Measurements from ENCODE around the gene TNIP1. TPM values are rescaled to one million over a fixed set of nuclear protein-coding genes. Genes with fewer than 3 reads are reported as not detected.

TNIP1 gene
- total RNA-seq, 1 experiment from 2014 or later = 65.7 TPM

DNA sequence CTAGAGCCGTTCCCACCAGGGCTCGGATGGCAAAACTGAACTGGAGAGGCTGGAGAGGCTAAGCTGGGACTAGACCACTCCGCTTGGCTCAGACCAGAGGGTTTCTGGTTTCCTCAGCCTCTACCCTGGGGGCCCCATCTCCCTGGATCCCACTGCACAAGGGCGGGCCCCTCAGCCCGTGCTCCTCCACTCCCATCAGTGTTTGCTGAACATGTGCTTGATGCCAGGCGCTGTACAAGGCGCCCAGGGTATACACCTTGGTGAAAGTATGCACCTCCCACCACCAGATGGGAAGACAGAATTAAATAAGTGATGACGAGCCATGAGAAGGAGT is 42.5 kb downstream of the TNIP1 start:
- Mint-ChIP-seq H3K27me3 (ENCODE audit: insufficient read depth, unreplicated experiment) (no peaks in the 10 kb centered on the region), H3K9me3 (ENCODE audit: unreplicated experiment) (no peaks in the 10 kb centered on the region), H3K36me3 (ENCODE audit: insufficient read depth, unreplicated experiment) (peaks cover 52% of the 10 kb centered on the region), H3K27ac (ENCODE audit: unreplicated experiment) (peak overlapping the region; percentile 17), H3K4me3 (ENCODE audit: unreplicated experiment) (no peak overlapping the region), H3K4me1 (ENCODE audit: low read depth, unreplicated experiment) (peaks cover 7% of the 10 kb centered on the region)
- TF ChIP-seq, protein P1, sequence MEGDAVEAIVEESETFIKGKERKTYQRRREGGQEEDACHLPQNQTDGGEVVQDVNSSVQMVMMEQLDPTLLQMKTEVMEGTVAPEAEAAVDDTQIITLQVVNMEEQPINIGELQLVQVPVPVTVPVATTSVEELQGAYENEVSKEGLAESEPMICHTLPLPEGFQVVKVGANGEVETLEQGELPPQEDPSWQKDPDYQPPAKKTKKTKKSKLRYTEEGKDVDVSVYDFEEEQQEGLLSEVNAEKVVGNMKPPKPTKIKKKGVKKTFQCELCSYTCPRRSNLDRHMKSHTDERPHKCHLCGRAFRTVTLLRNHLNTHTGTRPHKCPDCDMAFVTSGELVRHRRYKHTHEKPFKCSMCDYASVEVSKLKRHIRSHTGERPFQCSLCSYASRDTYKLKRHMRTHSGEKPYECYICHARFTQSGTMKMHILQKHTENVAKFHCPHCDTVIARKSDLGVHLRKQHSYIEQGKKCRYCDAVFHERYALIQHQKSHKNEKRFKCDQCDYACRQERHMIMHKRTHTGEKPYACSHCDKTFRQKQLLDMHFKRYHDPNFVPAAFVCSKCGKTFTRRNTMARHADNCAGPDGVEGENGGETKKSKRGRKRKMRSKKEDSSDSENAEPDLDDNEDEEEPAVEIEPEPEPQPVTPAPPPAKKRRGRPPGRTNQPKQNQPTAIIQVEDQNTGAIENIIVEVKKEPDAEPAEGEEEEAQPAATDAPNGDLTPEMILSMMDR (IDR thresholded peaks at IDR 0.05; ENCODE audit: insufficient read depth in 1 of 2, low read depth in 1 of 2, low read length in 1 of 2, severe bottlenecking in 1 of 2, unreplicated experiment in 1 of 2) = no peak
- ChIA-PET CTCF (no interaction called here), POLR2A (interaction anchor here (0.6 kb wide), 1 partner anchor 38 kb away, joined by 3 read pairs; no protein-coding TSS in a partner anchor)
- no peaks in the 10 kb centered on the region for H3K27me3 ChIP-seq (replicated peaks; ENCODE audit: control insufficient read depth, insufficient read depth, low read length)
- no peak overlapping the region for H3K4me3 ChIP-seq (ENCODE audit: low read depth, low read length)
- no peak for DNase-seq
- H3K9me3 ChIP-seq = no peaks in the 10 kb centered on the region
- H3K4me1 ChIP-seq = peaks cover 11% of the 10 kb centered on the region
- intact Hi-C loops (cut with micrococcal nuclease; ENCODE audit: unreplicated experiment) = no loop called here
- BruUV-seq (replicated peaks) = no TSS peak
- peaks cover 20% of the 10 kb centered on the region for H3K36me3 ChIP-seq (ENCODE audit: control insufficient read depth, insufficient read depth, low read length)

DNA sequence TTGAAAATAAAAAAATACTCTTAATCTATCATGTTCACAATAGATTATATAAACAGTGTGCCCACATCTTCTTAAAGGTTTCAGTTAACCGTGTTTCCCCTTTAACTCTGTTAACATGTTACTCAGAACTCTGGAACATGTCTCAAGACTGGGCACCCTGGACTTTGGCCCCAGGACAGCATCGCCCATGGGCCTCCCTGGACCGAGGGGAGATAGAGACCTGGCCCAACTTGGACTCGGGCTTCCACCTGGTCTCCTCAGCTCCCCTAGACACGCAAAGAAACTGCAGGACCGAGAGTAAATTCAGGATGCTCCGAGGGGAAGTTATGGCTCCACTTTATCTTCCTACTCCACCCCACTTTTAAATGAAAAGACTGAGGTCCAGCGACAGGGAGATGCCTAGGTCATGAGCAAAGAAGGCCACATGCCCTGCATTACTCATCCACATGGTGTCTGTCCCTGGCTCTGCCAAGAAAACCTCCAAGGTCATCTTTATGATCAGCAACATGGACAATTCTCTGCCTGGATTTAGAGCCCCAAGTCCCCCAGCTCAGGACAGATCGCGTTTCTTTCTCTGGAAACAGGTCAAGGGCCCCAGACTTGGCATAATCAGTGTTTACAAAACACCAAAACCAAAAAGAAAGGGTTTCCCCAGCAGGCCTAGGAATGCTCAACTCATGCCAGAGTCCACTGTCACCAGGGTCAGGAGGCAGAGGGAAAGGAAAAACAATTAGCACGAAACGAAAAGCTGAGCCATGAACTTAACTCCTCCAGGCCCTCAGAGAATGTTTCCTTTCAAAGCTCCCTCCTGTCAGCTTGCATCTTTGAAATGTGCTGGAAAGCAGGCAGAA is 43.0 kb downstream of the TNIP1 start:
- H3K4me3 ChIP-seq (ENCODE audit: low read depth, low read length) = no peak overlapping the region
- no peaks in the 10 kb centered on the region for H3K27me3 ChIP-seq (replicated peaks; ENCODE audit: control insufficient read depth, insufficient read depth, low read length)
- peaks cover 56% of the 10 kb centered on the region for H3K36me3 Mint-ChIP-seq (ENCODE audit: insufficient read depth, unreplicated experiment)
- DNase-seq = no peak
- peaks cover 21% of the 10 kb centered on the region for H3K36me3 ChIP-seq (ENCODE audit: control insufficient read depth, insufficient read depth, low read length)
- ChIA-PET POLR2A (interaction anchor here (0.6 kb wide), 1 partner anchor 39 kb away, joined by 3 read pairs; no protein-coding TSS in a partner anchor), CTCF (no interaction called here)
- no peaks in the 10 kb centered on the region for H3K27me3 Mint-ChIP-seq (ENCODE audit: insufficient read depth, unreplicated experiment)
- H3K4me1 ChIP-seq = peaks cover 11% of the 10 kb centered on the region
- no peaks in the 10 kb centered on the region for H3K9me3 ChIP-seq
- BruUV-seq (replicated peaks) = no TSS peak
- peaks cover 7% of the 10 kb centered on the region for H3K4me1 Mint-ChIP-seq (ENCODE audit: low read depth, unreplicated experiment)
- intact Hi-C loops (cut with micrococcal nuclease; ENCODE audit: unreplicated experiment) = no loop called here
- no peaks in the 10 kb centered on the region for H3K9me3 Mint-ChIP-seq (ENCODE audit: unreplicated experiment)
- TF ChIP-seq, protein P1 (IDR thresholded peaks at IDR 0.05; ENCODE audit: insufficient read depth in 1 of 2, low read depth in 1 of 2, low read length in 1 of 2, severe bottlenecking in 1 of 2, unreplicated experiment in 1 of 2) = no peak
- H3K4me3 Mint-ChIP-seq (ENCODE audit: unreplicated experiment) = no peak overlapping the region
- H3K27ac Mint-ChIP-seq (ENCODE audit: unreplicated experiment) = no peak overlapping the region

DNA sequence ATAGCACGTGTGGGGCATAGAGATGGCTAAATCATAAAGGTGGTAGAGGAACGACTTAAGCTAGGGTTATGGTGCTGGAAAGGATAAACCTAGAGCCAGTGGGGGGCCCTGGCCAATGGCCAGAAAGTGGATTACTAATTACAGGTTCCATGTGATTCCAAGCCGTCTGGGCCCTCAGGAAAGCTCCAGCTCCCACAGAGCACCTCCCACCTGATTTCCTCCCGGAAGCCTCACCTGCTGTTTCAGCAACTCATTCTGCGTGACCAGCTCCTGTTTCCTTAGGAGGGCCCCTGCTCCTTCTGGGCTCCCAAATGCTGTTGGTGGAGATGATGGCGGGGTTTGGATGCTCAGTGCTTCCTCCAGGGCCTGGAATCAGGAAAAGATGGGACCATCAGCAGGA is 44.3 kb downstream of the TNIP1 start:
- intact Hi-C loops (cut with micrococcal nuclease; ENCODE audit: unreplicated experiment) = no loop called here
- BruUV-seq (replicated peaks) = no TSS peak
- CTCF ChIA-PET = no interaction called here
- Histone ChIP-seq H3K36me3 (ENCODE audit: control insufficient read depth, insufficient read depth, low read length) (peaks cover 16% of the 10 kb centered on the region), H3K4me3 (ENCODE audit: low read depth, low read length) (no peak overlapping the region), H3K9me3 (no peaks in the 10 kb centered on the region), H3K4me1 (peaks cover 11% of the 10 kb centered on the region), H3K27me3 (replicated peaks; ENCODE audit: control insufficient read depth, insufficient read depth, low read length) (no peaks in the 10 kb centered on the region)
- Mint-ChIP-seq H3K36me3 (ENCODE audit: insufficient read depth, unreplicated experiment) (peaks cover 58% of the 10 kb centered on the region), H3K9me3 (ENCODE audit: unreplicated experiment) (no peaks in the 10 kb centered on the region), H3K4me3 (ENCODE audit: unreplicated experiment) (no peak overlapping the region), H3K4me1 (ENCODE audit: low read depth, unreplicated experiment) (peaks cover 7% of the 10 kb centered on the region), H3K27me3 (ENCODE audit: insufficient read depth, unreplicated experiment) (no peaks in the 10 kb centered on the region), H3K27ac (ENCODE audit: unreplicated experiment) (no peak overlapping the region)
- no peak for DNase-seq
- POLR2A ChIA-PET = no interaction called here
- TF ChIP-seq, protein P1 (IDR thresholded peaks at IDR 0.05; ENCODE audit: insufficient read depth in 1 of 2, low read depth in 1 of 2, low read length in 1 of 2, severe bottlenecking in 1 of 2, unreplicated experiment in 1 of 2) = no peak

All from Caco-2 (cell line).